Spleen (tissue), 7 donors: ENCODE measurements around the gene ARHGEF7.

Source experiments
- POLR2AphosphoS5 ChIP-seq, 3 donors: sonication (generic); formaldehyde crosslinking; IDR thresholded peaks; one replicate each; pipeline ENCODE4 v1.5.1; 2017; ENCODE audit warnings: antibody characterized with exemption in 3 of 3
- TF ChIP-seq, protein P1 (sequence below), 11 experiments: fragments of 200-600 bp in 7 of 11; fragments of 450-650 bp in 4 of 11; sonication (generic) in 4 of 11; IDR thresholded peaks in 8 of 11; conservative IDR thresholded peaks in 3 of 11; 1 replicate in 7 of 11; 2 replicates in 4 of 11; pipeline versions ENCODE4 v1.4.0 to v1.8.0; 2016 to 2021; ENCODE audit warnings: antibody characterized with exemption in 11 of 11, inconsistent platforms in 4 of 11, mild to moderate bottlenecking in 1 of 11
- donor health status: DM: no; HTN: no; CAD: no; lungs with moderate emphysema.
- donor health status: DM: no; HTN: no; CAD: no.
- donor health status: DM: no; HTN: no; CAD: no.

DNA sequence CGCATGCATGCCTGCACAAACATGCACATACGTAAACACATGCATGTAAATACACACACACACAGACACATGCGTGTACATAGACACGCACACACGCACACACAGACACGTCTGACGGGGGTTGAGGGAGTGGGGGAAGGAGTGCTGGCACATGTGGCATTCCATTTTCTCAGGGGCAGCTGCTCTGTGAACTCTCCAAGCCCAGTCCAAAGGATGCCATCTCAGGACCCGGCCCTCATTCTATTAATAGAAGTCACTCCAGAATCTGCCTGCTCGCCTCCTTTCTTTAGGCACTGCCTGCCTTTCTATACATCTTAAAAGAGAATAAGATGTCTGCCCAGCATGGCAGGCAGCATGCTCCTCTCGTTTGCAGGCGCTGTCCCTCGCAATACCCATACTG lies 5.3 kb downstream of the ARHGEF7 start:
- TF ChIP-seq, protein P1, sequence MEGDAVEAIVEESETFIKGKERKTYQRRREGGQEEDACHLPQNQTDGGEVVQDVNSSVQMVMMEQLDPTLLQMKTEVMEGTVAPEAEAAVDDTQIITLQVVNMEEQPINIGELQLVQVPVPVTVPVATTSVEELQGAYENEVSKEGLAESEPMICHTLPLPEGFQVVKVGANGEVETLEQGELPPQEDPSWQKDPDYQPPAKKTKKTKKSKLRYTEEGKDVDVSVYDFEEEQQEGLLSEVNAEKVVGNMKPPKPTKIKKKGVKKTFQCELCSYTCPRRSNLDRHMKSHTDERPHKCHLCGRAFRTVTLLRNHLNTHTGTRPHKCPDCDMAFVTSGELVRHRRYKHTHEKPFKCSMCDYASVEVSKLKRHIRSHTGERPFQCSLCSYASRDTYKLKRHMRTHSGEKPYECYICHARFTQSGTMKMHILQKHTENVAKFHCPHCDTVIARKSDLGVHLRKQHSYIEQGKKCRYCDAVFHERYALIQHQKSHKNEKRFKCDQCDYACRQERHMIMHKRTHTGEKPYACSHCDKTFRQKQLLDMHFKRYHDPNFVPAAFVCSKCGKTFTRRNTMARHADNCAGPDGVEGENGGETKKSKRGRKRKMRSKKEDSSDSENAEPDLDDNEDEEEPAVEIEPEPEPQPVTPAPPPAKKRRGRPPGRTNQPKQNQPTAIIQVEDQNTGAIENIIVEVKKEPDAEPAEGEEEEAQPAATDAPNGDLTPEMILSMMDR (IDR thresholded peaks at IDR 0.05 in 8 of 11, conservative IDR thresholded peaks at IDR 0.05 in 3 of 11), result no peak
- TF ChIP-seq POLR2AphosphoS5 (IDR thresholded peaks at IDR 0.05), result no peak
